NCI-H748 (cell line): ENCODE data around the gene YBX3.

Experiments used
- DNase-seq: peaks from one replicate; lab custom pipeline; 2025; ENCODE audit not compliant: unreplicated experiment; lab: John Stamatoyannopoulos, UW

Gene YBX3

DNA sequence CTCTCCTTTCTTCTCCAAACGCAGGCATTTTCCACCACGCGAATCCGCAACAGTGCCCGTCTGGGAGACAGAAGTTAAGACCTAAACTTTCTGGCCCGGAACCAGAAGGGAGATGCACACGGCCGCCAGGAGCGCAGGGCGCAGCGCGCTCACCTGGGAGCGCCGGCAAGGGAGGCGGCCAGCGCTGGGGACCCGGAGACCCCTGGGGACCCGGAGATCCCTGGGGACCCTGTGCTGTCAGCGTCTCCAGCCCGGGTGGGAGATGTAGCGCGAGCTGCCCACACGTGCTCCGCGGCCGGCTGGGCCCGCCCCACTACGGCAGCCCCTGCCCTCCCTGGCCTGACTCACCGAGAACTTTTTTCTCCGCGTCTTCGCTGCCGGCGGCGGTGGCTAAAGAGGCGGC is 620 bp downstream of the YBX3 start:
- peak; percentile 46 for DNase-seq

- peak; percentile 68 for DNase-seq
These were observed 1.2 kb downstream of the YBX3 start for GRCh38 chr12:10721651-10722501.

DNA sequence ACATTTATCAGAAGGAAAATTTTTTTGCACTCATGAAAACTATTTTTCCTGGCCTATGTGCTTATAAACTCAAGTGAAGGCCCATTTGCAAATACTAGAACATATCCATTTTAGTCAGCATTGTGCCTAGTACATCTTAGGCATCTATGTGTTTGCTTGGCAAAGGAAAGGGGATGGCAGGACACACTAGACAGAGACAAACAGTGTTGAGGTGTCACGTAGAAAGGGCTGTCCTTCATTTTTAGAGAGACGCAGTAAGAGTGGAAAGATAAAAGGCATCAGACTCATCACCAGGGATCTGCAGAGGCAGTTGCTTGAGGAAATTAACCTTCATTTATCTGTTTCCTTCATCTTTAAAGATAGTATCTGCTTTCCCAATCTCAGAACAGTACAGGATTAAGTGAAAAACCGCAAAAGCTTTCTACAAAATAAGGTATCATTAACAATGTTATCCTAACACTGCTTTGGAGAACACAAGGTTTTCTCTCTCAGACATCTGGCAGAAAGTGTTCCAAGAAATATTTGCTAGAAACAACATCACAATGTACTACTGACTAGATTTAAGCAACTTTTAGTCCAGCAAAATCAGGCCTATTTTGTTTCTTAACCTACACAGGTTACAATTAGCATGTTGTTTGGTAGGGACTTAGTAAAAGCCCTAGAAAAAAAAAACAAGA is 2.0 kb downstream of the YBX3 start:
- no peak for DNase-seq

DNA sequence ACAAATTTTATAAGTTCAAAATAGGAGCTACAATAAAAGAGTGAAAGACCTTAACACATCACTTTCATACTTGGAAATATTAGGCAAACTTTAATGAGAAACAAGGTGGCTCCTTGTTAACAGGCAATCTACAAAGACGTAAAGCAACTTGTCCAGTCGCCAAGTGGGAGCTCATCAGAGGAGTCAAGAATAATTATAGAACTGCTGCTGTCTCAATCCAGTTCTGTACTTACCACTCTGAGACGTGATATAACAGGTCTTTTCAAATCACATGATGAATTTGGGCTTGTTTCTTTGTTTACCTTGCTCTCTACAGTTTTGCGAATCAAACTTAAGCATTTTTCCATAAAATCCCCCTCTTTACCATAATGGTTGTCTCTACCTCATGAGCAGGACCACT is 3.6 kb downstream of the YBX3 start:
- DNase-seq: no peak

GRCh38 chr12:10718279-10718821 is 4.8 kb downstream of the YBX3 start:
- no peak for DNase-seq

GRCh38 chr12:10717410-10717809 is 5.7 kb downstream of the YBX3 start:
- DNase-seq: no peak

DNA sequence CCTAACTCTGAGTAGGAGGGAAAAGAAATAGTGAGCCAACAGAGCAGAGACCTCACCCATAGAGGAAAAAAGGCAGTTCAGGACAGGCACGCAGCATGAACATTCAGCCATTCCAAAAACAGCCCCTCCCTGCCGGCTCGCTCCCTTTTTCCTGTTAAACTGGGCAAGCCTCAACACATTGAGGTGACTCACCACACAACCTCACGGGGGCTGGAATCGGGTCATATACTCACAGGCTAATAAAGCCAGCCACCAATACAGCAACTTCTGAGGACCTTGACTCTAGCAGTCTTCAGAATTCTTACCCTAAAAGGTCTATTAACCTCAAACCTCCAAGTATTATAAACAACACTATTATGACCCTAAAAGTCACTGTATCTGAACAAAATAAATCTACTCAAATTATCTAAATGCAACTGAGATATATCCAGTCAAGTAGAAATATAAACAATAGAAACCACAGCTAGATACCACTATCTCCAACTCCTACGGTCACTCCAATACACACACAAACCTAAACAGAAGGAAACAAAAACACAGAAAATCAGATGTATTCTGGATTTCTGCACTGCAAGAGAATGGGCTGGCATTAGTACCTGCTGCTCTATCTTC is 6.3 kb downstream of the YBX3 start:
- DNase-seq: no peak

DNA sequence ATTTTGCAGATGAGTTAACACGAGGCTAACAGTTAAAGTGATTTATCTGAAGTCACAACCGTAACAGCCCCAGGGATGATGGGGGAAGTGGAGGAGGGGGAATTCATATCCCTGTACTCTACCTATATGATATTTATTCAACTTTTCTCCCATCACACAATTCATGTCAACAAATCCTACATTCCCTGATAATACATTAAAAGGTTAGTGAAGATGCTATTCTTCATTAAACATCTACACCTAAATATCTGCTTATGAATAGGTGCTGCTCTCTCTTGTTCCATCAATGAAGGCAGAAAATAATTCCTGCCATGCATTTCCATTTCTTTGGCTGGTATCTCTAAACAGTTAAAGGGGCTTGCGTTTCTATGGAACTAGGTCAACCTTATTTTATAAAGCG is 6.8 kb downstream of the YBX3 start:
- no peak for DNase-seq

GRCh38 chr12:10715491-10715890 is 7.6 kb downstream of the YBX3 start:
- no peak for DNase-seq

GRCh38 chr12:10709808-10710207 is 13.3 kb downstream of the YBX3 start:
- DNase-seq: no peak

DNA sequence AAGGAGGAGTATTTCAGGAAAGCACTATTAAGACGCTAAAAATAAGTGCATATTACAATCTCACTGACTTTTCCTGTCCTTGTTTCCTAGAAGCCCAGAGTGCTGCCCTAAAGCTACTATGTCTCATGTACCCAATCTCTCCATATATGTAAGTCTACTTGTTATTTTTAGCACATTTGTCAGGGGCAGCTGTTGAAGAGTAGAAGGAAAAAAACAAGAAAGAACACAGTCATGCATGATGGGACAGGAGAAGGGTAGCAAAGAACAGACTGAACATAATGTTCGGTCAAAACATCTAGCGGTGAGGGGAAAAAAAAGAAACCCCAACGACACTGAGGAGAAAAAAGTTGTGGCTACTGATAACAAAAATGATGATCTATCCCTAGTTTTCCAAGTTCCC is 14.3 kb downstream of the YBX3 start:
- no peak for DNase-seq

DNA sequence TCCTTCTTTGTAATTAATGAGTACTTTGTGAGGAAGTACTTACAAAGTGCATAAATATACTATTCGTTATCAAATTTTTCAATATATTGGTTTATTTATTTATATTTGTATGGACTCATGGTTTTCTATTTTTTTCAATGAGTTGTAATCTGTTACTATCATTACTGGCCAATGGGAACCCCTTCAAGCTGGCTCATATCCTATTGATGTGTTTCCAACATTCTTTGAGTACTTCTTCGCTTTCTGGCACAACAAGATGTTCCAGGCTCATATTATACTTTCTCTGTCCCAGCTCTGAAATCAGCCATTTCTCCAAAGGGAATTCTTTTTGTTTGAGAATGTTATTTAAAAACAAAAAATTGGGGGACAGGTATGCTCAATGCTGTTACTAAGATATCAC is 17.5 kb downstream of the YBX3 start:
- no peak for DNase-seq

GRCh38 chr12:10701843-10702242 is 21.3 kb downstream of the YBX3 start:
- DNase-seq: no peak

- no peak for DNase-seq
These were observed 21.9 kb downstream of the YBX3 start for GRCh38 chr12:10701131-10701681.

- DNase-seq: no peak
These were observed 22.5 kb downstream of the YBX3 start for GRCh38 chr12:10700581-10700980.

GRCh38 chr12:10697862-10698261 is 25.3 kb downstream of the YBX3 start:
- no peak for DNase-seq

DNA sequence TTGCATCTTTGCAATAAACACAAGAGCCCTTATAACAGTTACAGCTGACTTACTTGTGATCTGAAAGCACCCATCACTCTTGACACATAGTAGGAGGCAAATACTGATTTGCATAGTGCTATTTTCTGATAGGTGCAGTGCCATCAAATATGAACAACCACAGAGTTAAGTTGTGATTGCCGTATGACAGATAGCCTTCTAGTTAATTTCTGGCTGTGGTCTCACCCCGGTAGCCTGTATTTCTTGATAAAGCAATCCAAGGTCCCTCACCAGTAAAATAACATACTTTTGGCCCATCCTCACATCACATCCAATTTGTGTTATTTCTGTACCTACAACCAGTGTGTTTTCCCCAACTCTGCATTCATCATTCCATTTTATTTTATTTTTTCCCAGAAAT is 26.0 kb downstream of the YBX3 start:
- DNase-seq: no peak

GRCh38 chr12:10690906-10691305 is 32.2 kb downstream of the YBX3 start:
- DNase-seq: no peak

GRCh38 chr12:10689146-10689545 is 34.0 kb downstream of the YBX3 start:
- DNase-seq: no peak

DNA sequence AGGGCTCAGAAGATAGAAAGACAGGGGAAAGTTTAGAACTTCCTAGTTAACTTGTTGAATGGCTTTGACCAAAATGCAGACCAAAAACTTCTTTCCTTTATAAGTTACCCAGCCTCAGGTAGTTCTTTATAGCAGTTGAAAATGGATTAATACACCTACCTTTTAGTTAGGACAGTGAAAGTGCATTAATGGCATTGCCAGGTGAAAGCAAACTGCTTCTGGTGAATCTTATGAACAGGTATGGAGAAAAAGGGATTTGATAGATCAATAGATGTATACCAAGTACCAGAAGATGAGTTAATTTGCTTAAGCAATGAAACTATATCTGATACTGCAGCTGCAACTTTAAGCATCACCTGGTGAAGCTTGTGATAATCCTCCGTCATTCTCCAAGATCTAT is 35.1 kb downstream of the YBX3 start:
- no peak for DNase-seq

- DNase-seq: peak; percentile 93
These were observed 49.3 kb downstream of the YBX3 start, which contains the start of gene STYK1 for GRCh38 chr12:10673659-10674384. Gene STYK1 (minus strand): TSS chr12:10674052. CDS start chr12:10634618, 39,434 bp downstream.
